Myocyte (in vitro differentiated cells): Measurements from ENCODE around the gene THRA. TPM values are rescaled to one million over a fixed set of nuclear protein-coding genes. Genes with fewer than 3 reads are reported as not detected.
"Not testable (repeated sequence)": the region's sequence is repeated elsewhere in the genome, so short reads cannot be mapped to it uniquely, and the experiment has no call there.

Source experiments
- DNase-seq: peaks from one replicate; pipeline ENCODE4 v3.0.0-alpha.2; 2012; ENCODE audit warnings: low read depth
- total RNA-seq: library from RNA; depleted of rRNA; stranded (reverse); fragments of >200 nt; gene quantifications from 2 replicates; pipeline ENCODE4 v1.2.3, GENCODE V29; 2014

Gene THRA
- total RNA-seq, 1 donor from 2014 or later: 52.5 TPM

GRCh38 chr17:40112191-40112711, 49.5 kb downstream of the THRA start:
- DNase-seq: no peak

GRCh38 chr17:40112718-40113109, 49.9 kb downstream of the THRA start:
- DNase-seq: no peak

- DNase-seq: peak; percentile 98
These were observed 50.5 kb downstream of the THRA start for GRCh38 chr17:40113110-40113906.

- DNase-seq: no peak
These were observed 51.1 kb downstream of the THRA start for GRCh38 chr17:40113907-40114245.

- no peak for DNase-seq
These were observed 52.3 kb downstream of the THRA start for GRCh38 chr17:40115101-40115436.

GRCh38 chr17:40121181-40122135, 58.7 kb downstream of the THRA start, which contains the start of gene MSL1:
Gene MSL1, plus strand, starts transcription at chr17:40121971. Its CDS starts 642 bp downstream, at chr17:40122613.
- peak; percentile 89 for DNase-seq

GRCh38 chr17:40122136-40122998, 59.6 kb downstream of the THRA start:
- peak; percentile 52 for DNase-seq

- DNase-seq: peak; percentile 72
These were observed 60.4 kb downstream of the THRA start for GRCh38 chr17:40122999-40123810.

- DNase-seq: no peak
These were observed 61.0 kb downstream of the THRA start for GRCh38 chr17:40123811-40124114.

- peak; percentile 55 for DNase-seq
These were observed 61.7 kb downstream of the THRA start for GRCh38 chr17:40124279-40125141.

- no peak for DNase-seq
These were observed 66.7 kb downstream of the THRA start for GRCh38 chr17:40129498-40129897.

GRCh38 chr17:40130352-40131042, 67.7 kb downstream of the THRA start:
- DNase-seq: no peak

- no peak for DNase-seq
These were observed 71.4 kb downstream of the THRA start for GRCh38 chr17:40134184-40134583.

- no peak for DNase-seq
These were observed 73.1 kb downstream of the THRA start for GRCh38 chr17:40135817-40136216.

- DNase-seq: no peak
These were observed 76.8 kb downstream of the THRA start for GRCh38 chr17:40139566-40140058.

GRCh38 chr17:40143166-40143565, 80.4 kb downstream of the THRA start:
- not testable (repeated sequence) for DNase-seq
